Natural killer cell treated with Interleukin-12 subunit alpha and Interleukin-12 subunit beta and Interleukin-15 and Interleukin-18, amount 100 ng/mL, for 72 hours (primary cell): ENCODE data around the gene ZNF296. TPM values are rescaled to one million over a fixed set of nuclear protein-coding genes. Genes with fewer than 3 reads are reported as not detected.
A peak's percentile ranks its signal among the peaks of the same experiment; 100 is the strongest.

Source experiments
- ATAC-seq, 2 donors: fragments of 150-1000 bp; cut with Tn5 transposase in 1 of 2; sonication (Bioruptor Pico), chemical (Tn5 transposase) in 1 of 2; 2 replicates each; pipeline ENCODE4 v1.10.0; 2021
- DNase-seq: peaks from one replicate; pipeline ENCODE4 v3.0.0; 2022; ENCODE audit warnings: low spot score
- H3K27ac Mint-ChIP-seq, 2 donors: 1 replicate in 1 of 2; 2 replicates in 1 of 2; pipeline ENCODE4 v1.8.0; 2022; ENCODE audit warnings: mixed read lengths in 2 of 2, mild to moderate bottlenecking in 1 of 2, moderate library complexity in 1 of 2
- H3K27me3 Mint-ChIP-seq, 2 donors: 1 replicate in 1 of 2; 2 replicates in 1 of 2; pipeline ENCODE4 v1.8.0; 2022; ENCODE audit warnings: mixed read lengths in 2 of 2
- H3K36me3 Mint-ChIP-seq: one replicate; pipeline ENCODE4 v1.8.0; 2022; ENCODE audit warnings: mixed read lengths
- H3K4me1 Mint-ChIP-seq, 2 donors: 1 replicate in 1 of 2; 2 replicates in 1 of 2; pipeline ENCODE4 v1.8.0; 2022; ENCODE audit warnings: low read depth in 2 of 2, mixed read lengths in 2 of 2, mild to moderate bottlenecking in 1 of 2
- H3K4me3 Mint-ChIP-seq: one replicate; pipeline ENCODE4 v1.8.0; 2022; ENCODE audit warnings: mixed read lengths
- H3K9me3 Mint-ChIP-seq: 2 replicates; pipeline ENCODE4 v1.8.0; 2022; ENCODE audit warnings: mixed read lengths
- total RNA-seq, 2 donors: library from RNA; stranded (reverse); gene quantifications; one replicate each; pipeline ENCODE4 v1.2.3, GENCODE V29; 2022

ZNF296 gene
- total RNA-seq, 2 donors from 2014 or later = 5.0 to 5.5 TPM

DNA sequence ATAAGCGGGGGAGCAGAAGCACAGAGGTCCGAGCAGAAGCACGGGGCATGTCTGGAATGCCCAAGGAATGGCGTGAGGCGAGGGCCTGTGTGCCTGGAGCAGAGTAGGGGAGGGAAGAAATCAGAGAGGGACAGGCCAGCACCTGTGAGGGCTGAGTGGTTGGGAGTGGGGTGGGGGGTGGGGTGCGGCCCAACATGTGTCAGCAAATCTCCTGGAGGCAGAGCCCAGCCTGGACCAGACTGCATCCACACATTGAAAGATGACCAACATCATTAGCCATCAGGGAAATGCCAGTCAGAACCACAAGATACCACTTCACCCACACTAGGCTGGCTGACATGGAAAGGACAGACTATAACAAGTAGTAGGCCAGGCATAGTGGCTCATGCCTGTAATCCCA lies 26.2 kb downstream of the ZNF296 start:
- H3K27ac Mint-ChIP-seq = peak overlapping the region in 1 of 2 donors; percentile 49

DNA sequence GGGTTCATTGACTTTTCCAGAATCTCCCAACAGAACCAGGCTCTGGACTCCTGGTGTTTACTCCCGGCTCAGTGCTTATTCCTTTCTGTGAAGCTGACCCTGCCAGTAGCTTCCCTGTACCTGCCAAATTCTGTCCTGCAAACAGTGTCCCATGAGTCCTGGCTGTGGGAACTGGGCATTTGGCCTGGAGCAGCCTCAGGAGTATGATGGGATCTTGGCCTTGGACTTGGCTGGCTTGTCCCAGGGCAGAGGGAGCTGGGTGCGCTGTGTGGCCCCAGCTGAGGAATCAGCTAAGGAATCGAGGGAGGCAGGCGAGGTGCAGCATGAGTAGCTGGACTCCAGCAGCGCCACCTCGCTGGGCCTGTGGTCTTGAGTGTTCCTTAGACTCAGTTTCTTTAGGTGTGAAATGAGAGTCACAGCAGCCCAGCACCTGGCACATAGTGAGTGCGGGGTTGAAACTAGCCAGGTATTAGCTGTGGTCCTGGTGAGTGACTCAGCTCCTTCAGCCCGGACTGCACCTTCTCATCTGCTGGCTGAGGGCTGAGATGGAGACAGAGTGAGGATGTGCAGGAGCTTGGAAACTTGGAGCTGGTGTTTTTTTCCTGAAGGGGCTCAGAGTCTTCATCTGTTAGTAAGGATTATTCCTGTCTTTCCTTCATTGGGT lies 27.1 kb downstream of the ZNF296 start:
- no peaks in the 10 kb centered on the region for H3K9me3 Mint-ChIP-seq
- peak overlapping the region in 1 of 2 donors; percentile 49 for H3K27ac Mint-ChIP-seq
- DNase-seq = no peak
- peaks cover 40 to 47% of the 10 kb centered on the region in 2 donors for H3K4me1 Mint-ChIP-seq
- no peak for ATAC-seq
- no peaks in the 10 kb centered on the region for H3K27me3 Mint-ChIP-seq
- H3K4me3 Mint-ChIP-seq = no peak overlapping the region
- peaks cover 5% of the 10 kb centered on the region for H3K36me3 Mint-ChIP-seq

More for the DNA sequence above, 26.2 kb downstream of the ZNF296 start:
- ATAC-seq (no peak), DNase-seq (no peak)
- H3K4me3 Mint-ChIP-seq = no peak overlapping the region
- H3K4me1 Mint-ChIP-seq = peaks cover 36 to 46% of the 10 kb centered on the region in 2 donors
- H3K9me3 Mint-ChIP-seq = no peaks in the 10 kb centered on the region
- no peaks in the 10 kb centered on the region for H3K27me3 Mint-ChIP-seq
- H3K36me3 Mint-ChIP-seq = peaks cover 5% of the 10 kb centered on the region

DNA sequence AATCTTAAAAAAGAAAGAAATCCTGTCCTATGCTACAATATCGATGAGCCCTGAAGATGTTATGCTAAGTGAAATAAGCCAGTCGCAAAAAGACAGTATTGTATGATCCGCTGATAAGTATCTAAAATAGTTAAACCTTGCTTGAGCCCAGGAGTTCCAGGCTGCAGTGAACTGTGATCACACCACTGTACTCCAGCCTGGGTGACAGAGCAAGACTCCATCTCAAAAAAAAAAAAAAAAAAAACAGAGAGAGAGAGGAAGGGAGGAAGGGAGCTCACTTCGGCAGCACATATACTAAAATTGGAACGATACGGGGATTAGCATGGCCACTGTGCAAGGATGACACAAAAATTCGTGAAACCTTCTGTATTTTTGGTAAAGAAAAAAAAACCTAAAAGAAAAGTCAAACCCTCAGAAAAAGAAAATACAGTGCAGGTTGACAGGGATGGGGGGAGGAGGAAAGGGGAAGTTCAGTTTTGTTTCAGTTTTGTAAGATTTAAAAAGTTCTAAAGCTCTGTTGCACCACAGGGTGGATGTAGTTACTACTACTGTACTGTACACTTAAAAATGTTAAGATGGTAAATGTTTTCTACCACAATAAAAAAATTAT lies 29.0 kb downstream of the ZNF296 start:
- Mint-ChIP-seq H3K9me3 (no peaks in the 10 kb centered on the region), H3K27me3 (no peaks in the 10 kb centered on the region), H3K4me1 (peaks cover 40 to 47% of the 10 kb centered on the region in 2 donors), H3K4me3 (peak overlapping the region; percentile 15), H3K27ac (peak overlapping the region; percentile 66 to 82), H3K36me3 (peaks cover 5% of the 10 kb centered on the region)
- DNase-seq (no peak), ATAC-seq (no peak)

DNA sequence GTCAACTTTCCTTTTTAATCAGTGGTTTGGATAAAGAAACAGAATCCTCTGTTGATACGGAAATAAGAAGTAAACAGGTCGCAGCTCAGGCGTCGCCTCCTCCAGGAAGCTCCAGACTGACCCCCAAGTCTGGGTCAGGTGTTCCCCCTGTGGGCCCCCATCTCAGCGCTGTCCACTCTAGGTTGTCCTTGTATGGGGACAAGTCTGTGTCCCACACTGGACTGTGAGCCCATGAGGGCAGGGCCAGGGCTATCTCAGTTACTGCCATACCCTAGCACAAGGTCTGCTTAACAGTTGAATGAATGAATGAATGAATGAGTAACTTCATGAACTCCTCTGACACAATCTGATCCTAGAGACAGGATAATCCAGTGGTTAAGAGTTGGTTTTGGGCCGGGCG lies 29.9 kb downstream of the ZNF296 start:
- H3K4me1 Mint-ChIP-seq = peaks cover 48 to 50% of the 10 kb centered on the region in 2 donors
- peak overlapping the region; percentile 66 to 82 for H3K27ac Mint-ChIP-seq

DNA sequence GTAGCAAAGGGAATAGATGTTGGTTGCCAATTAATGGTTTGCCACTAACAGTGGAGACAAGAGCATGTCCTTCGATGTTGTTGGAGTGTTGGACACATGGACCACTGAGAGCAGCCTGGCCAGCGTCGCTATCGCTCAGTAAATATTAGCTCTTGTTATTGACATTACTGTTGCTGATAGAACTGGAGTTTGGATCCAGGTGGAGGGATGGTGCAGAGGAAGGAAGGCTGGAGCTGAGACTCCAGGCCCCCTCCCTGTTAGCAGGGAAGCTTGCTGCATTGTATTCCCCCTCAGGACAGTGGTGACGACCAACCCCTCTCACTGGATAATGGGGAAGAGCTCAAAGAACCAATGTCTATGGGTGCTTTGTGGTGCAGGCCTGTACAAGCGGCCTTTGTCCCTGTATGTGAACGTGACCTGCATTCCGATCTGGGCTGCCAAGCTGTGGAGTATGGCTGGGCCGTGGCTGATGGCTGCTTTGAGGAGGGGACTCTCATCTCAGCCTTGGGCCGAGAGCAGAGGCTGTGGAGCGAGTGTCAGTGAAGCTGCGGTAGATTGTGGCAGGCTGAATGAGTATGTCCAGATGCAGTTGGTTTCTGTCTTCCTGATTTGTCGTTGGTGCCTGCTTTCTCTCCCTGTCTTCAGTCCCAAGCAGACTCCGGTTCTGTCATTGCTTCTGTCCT lies 30.5 kb downstream of the ZNF296 start:
- no peak for ATAC-seq
- peaks cover 50% of the 10 kb centered on the region in 2 donors for H3K4me1 Mint-ChIP-seq
- H3K4me3 Mint-ChIP-seq = no peak overlapping the region
- H3K27me3 Mint-ChIP-seq = no peaks in the 10 kb centered on the region
- peak overlapping the region; percentile 66 to 82 for H3K27ac Mint-ChIP-seq
- DNase-seq = no peak
- H3K9me3 Mint-ChIP-seq = no peaks in the 10 kb centered on the region
- peaks cover 14% of the 10 kb centered on the region for H3K36me3 Mint-ChIP-seq

More for the DNA sequence above, 29.9 kb downstream of the ZNF296 start:
- ATAC-seq = no peak
- H3K36me3 Mint-ChIP-seq = peaks cover 12% of the 10 kb centered on the region
- no peak overlapping the region for H3K4me3 Mint-ChIP-seq
- no peaks in the 10 kb centered on the region for H3K9me3 Mint-ChIP-seq
- no peak for DNase-seq
- no peaks in the 10 kb centered on the region for H3K27me3 Mint-ChIP-seq

DNA sequence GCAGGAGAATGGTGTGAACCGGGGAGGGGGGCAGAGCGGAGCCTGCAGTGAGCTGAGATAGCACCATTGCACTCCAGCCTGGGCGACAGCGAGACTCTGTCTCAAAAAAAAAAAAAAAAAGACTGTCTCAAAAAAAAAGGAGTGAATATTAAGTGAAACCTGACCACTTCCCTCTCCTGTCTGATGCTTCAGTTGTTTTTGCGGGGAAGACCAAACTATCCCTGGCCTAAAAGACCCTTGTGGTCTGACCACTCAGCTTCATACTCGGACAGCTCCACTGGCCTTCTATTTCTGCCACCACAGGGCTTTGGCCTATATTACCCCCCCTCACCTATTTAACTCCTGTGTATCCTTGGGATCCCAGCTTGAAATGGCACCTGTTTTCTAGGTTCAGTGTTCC lies 35.2 kb downstream of the ZNF296 start:
- Mint-ChIP-seq H3K36me3 (peaks cover 21% of the 10 kb centered on the region), H3K27ac (peak overlapping the region; percentile 24 to 47), H3K4me3 (peak overlapping the region; percentile 67), H3K9me3 (no peaks in the 10 kb centered on the region), H3K4me1 (peaks cover 41 to 44% of the 10 kb centered on the region in 2 donors), H3K27me3 (no peaks in the 10 kb centered on the region)
- DNase-seq (no peak), ATAC-seq (no peak)

DNA sequence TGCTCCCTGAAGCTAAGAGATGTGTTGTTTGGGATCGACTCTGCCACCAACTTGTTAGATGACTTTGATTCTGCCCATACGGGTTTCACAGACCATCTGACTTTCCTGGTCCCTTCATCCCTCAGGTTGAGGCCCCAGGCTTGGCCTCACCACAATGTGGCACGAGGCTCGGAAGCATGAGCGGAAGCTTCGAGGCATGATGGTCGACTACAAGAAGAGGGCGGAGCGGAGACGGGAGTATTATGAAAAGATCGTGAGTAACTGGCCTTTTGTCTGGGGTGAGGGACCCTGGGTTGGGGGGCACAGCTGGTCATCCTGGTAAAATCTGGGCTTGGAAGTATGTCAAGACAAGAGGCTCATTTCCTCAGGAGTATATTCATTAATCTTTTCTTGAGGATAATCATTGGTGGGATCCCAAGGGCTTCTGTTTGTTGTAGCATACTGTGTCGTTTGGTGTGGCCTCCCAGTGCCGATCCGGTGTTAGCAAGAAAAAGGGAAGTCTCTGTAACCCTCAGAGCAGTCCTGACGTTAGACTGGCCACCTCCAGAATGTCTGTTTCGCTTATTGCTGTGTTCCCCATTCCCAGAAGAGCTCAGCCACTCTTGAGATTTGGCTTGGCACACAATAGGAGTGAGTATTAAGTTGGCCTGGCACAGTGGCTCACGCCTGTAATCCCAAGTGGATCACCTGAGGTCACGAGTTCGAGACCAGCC lies 36.1 kb downstream of the ZNF296 start:
- Mint-ChIP-seq H3K9me3 (no peaks in the 10 kb centered on the region), H3K4me3 (peak overlapping the region; percentile 99), H3K27ac (peak overlapping the region; percentile 89 to 96), H3K4me1 (peaks cover 32 to 36% of the 10 kb centered on the region in 2 donors), H3K36me3 (peaks cover 18% of the 10 kb centered on the region), H3K27me3 (no peaks in the 10 kb centered on the region)
- DNase-seq = no peak
- no peak for ATAC-seq

DNA sequence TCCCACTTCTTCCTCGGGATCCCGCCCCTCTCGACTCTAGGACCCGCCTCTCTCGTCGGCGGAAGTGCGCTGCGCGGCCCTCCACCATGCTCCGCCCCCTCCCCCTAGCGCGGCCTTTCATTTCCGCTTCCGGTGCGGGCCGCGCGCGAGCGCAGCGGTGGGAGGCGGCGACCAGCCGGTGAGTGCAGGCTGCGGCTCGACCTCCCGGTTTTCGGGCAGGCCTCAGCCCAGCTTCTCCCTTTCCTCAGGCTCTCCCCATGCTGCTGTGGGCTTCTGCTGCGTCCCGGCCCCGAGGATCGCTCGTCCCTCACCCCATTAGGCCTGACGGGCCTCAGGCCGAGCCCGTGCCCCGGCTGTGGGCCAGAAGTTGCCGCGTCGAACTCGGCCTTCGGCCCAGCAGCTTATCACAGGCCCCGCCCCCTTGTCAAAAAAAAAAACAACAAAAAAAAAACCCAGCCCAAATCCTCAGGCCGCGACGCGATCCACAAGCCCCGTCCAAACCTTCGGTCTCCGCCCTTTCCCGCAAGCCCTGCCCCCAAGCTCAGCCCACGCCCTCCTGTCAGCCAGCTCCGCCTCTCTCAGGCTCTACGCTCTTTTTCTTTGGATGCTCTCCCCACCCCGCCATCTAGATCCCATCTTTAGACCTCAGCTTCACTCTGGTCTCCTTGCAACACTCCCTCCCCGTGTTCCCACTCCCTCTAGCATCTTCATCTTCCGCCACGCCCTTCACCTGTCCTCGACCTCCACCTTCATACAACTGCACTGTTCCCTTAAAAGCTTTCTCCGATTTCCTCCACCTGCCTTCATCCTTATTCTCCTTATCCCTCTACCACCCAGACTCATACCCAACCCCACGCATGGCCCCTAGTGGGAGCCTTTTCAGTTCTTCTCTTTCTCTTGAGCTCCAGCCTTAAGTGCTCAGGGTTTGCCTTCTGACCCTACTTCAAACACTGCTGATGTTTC lies 37.1 kb downstream of the ZNF296 start, which contains the start of gene CLASRP:
TSS of gene CLASRP (plus strand) at position 115 of the 963 bp plus-strand sequence. CDS start 1,168 bp downstream, outside the sequence.
- Mint-ChIP-seq H3K36me3 (peaks cover 18% of the 10 kb centered on the region), H3K27ac (peak within 1 kb of the TSS; percentile 89 to 96), H3K9me3 (no peaks in the 10 kb centered on the region), H3K4me1 (peaks cover 26 to 33% of the 10 kb centered on the region in 2 donors), H3K4me3 (peak within 1 kb of the TSS; percentile 99), H3K27me3 (no peaks in the 10 kb centered on the region)
- ATAC-seq (peak; percentile 98 to 99), DNase-seq (peak; percentile 93)

DNA sequence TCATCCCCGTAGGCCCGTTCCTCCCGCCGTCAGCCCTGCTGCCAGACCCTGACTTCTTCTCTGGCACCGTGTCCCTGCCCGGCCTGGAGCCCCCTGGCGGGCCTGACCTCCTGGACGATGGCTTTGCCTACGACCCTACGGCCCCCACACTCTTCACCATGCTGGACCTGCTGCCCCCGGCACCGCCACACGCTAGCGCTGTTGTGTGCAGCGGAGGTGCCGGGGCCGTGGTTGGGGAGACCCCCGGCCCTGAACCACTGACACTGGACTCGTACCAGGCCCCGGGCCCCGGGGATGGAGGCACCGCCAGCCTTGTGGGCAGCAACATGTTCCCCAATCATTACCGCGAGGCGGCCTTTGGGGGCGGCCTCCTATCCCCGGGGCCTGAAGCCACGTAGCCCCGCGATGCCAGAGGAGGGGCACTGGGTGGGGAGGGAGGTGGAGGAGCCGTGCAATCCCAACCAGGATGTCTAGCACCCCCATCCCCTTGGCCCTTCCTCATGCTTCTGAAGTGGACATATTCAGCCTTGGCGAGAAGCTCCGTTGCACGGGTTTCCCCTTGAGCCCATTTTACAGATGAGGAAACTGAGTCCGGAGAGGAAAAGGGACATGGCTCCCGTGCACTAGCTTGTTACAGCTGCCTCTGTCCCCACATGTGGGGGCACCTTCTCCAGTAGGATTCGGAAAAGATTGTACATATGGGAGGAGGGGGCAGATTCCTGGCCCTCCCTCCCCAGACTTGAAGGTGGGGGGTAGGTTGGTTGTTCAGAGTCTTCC lies 38.7 kb downstream of the ZNF296 start:
- Mint-ChIP-seq H3K36me3 (peaks cover 23% of the 10 kb centered on the region), H3K27ac (peak overlapping the region in 1 of 2 donors; percentile 96), H3K4me3 (peak overlapping the region; percentile 99), H3K27me3 (no peaks in the 10 kb centered on the region), H3K9me3 (no peaks in the 10 kb centered on the region), H3K4me1 (peaks cover 26 to 33% of the 10 kb centered on the region in 2 donors)
- no peak for DNase-seq
- ATAC-seq = no peak

DNA sequence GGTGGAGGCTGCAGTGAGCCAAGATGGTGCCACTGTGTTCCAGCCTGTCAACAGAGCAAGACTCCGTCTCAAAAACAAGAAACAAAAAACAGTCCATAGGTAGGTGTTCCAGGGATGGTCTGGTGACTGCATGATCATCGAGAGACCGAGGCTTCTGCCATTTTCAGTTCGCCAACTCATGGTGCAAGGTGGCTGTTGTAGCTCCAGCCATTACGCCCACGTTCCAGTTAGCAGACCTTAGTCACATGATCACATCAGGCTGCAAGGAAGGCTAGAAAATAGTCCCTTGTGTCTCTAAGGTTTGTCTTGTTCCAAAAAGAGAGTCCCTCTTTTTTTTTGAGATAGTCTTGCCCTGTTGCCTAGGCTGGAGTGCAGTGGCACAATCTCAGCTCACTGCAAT lies 40.5 kb downstream of the ZNF296 start:
- no peaks in the 10 kb centered on the region for H3K27me3 Mint-ChIP-seq
- no peaks in the 10 kb centered on the region for H3K9me3 Mint-ChIP-seq
- peaks cover 18% of the 10 kb centered on the region for H3K36me3 Mint-ChIP-seq
- DNase-seq = no peak
- H3K27ac Mint-ChIP-seq = no peak overlapping the region
- H3K4me3 Mint-ChIP-seq = no peak overlapping the region
- peaks cover 16 to 22% of the 10 kb centered on the region in 2 donors for H3K4me1 Mint-ChIP-seq
- no peak for ATAC-seq

DNA sequence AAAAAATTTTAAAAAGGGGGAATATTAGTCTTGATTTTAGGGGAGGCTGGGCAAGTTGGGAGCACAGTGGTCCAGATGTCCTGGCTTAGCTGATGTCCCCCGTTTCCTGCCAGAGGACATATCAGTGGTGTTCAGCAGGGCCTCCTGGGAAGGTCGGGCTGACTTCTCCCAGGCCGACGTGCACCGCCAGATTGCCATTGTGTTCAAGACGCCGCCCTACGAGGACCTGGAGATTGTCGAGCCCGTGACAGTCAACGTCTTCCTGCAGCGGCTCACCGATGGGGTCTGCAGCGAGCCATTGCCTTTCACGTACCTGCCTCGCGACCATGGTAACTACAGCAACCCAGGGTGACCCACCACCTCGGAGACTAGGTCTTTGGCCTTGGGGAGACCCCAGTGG lies 43.9 kb downstream of the ZNF296 start:
- ATAC-seq (no peak), DNase-seq (no peak)
- Mint-ChIP-seq H3K9me3 (no peaks in the 10 kb centered on the region), H3K27ac (peak overlapping the region in 1 of 2 donors; percentile 45), H3K4me3 (no peak overlapping the region), H3K27me3 (no peaks in the 10 kb centered on the region), H3K4me1 (no peaks in the 10 kb centered on the region), H3K36me3 (peaks cover 12% of the 10 kb centered on the region)

DNA sequence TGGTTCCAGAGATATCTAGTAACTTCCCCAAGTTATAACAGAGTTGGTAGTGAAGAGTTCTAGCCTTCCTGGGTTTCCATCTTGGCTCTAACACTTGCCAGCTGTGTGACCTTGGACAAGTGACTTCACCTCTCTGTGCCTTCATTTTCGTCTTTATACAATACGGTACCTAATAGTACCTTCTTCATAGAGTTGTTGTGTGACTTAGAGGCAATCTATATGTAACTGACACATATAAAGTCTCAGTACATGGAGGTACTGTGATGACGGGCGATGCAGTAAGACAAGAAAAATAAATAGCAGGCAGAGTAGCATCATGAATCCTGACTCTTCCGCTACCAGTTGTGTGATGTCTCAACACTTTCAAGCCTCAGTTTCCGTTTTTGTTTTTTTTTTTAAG lies 45.5 kb downstream of the ZNF296 start:
- Mint-ChIP-seq H3K27me3 (no peaks in the 10 kb centered on the region), H3K9me3 (no peaks in the 10 kb centered on the region), H3K4me1 (no peaks in the 10 kb centered on the region), H3K27ac (no peak overlapping the region), H3K4me3 (no peak overlapping the region), H3K36me3 (peaks cover 12% of the 10 kb centered on the region)
- ATAC-seq (no peak), DNase-seq (no peak)
